HUDEP-2 (cell line): ENCODE results near the gene QARS1.

Experiments used
- DNase-seq, 76 experiments: peaks; one replicate each; lab custom pipeline; 2025; ENCODE audit not compliant: unreplicated experiment in 76 of 76; lab: John Stamatoyannopoulos, UW

Gene QARS1

GRCh38 chr3:49121132-49121736 lies 16.7 kb upstream of the QARS1 start:
- no peak for DNase-seq

- peak in 74 of 76 experiments; percentile 36 to 94 (median 86) for DNase-seq
Measured at GRCh38 chr3:49120438-49121131, 16.0 kb upstream of the QARS1 start, which contains the start of gene USP19. USP19 (minus strand) TSS chr3:49120823; CDS start chr3:49119145, 1,678 bp downstream.

- no peak for DNase-seq
Measured at GRCh38 chr3:49120096-49120437, 15.5 kb upstream of the QARS1 start.

- no peak for DNase-seq
Measured at GRCh38 chr3:49119439-49119838, 14.9 kb upstream of the QARS1 start.

GRCh38 chr3:49119036-49119435 lies 14.5 kb upstream of the QARS1 start:
- no peak for DNase-seq

- DNase-seq, result no peak
Measured at GRCh38 chr3:49112262-49112661, 7.7 kb upstream of the QARS1 start.

GRCh38 chr3:49111347-49111746 lies 6.8 kb upstream of the QARS1 start:
- no peak for DNase-seq

GRCh38 chr3:49110780-49111179 lies 6.2 kb upstream of the QARS1 start:
- DNase-seq, result no peak

- DNase-seq, result no peak
Measured at GRCh38 chr3:49108346-49108745, 3.8 kb upstream of the QARS1 start.

- no peak for DNase-seq
Measured at GRCh38 chr3:49104052-49104426, 518 bp downstream of the QARS1 start.

GRCh38 chr3:49100046-49100615 lies 4.4 kb downstream of the QARS1 start:
- no peak for DNase-seq

GRCh38 chr3:49098910-49099630 lies 5.5 kb downstream of the QARS1 start:
- DNase-seq, result no peak

GRCh38 chr3:49098429-49098828 lies 6.1 kb downstream of the QARS1 start:
- DNase-seq, result peak in 53 of 76 experiments; percentile 3 to 79 (median 32)

- peak; percentile 76 to 100 (median 97) for DNase-seq
Measured at GRCh38 chr3:49093853-49094767, 10.4 kb downstream of the QARS1 start, which contains the start of gene QRICH1. QRICH1 (minus strand) TSS chr3:49094071; CDS start chr3:49077017, 17,054 bp downstream.

- DNase-seq, result peak in 71 of 76 experiments; percentile 6 to 81 (median 66)
Measured at GRCh38 chr3:49092938-49093852, 11.4 kb downstream of the QARS1 start.

GRCh38 chr3:49081429-49081828 lies 23.1 kb downstream of the QARS1 start:
- no peak for DNase-seq

GRCh38 chr3:49079270-49079669 lies 25.3 kb downstream of the QARS1 start:
- no peak for DNase-seq

- DNase-seq, result no peak
Measured at GRCh38 chr3:49076646-49077045, 27.9 kb downstream of the QARS1 start.

- DNase-seq, result no peak
Measured at GRCh38 chr3:49076116-49076515, 28.4 kb downstream of the QARS1 start.
